Natural killer cell (primary cell): Measurements from ENCODE around the gene DNAH12. TPM values are rescaled to one million over a fixed set of nuclear protein-coding genes. Genes with fewer than 3 reads are reported as not detected.

Experiments
- ATAC-seq, 3 donors: fragments of 150-1000 bp in 2 of 3; fragments of 200-7000 bp in 1 of 3; cut with Tn5 transposase; 1 replicate in 1 of 3; 2 replicates in 2 of 3; pipeline ENCODE4 v1.10.0; 2021; ENCODE audit warnings: mild to moderate bottlenecking in 2 of 3, moderate library complexity in 2 of 3
- DNase-seq, 2 donors: peaks; one replicate each; pipeline versions ENCODE4 v3.0.0 to v3.0.0-alpha.2; 2013 to 2021; ENCODE audit warnings: mixed read lengths in 1 of 2
- H3K27ac ChIP-seq: one replicate; pipeline ENCODE4 v1.5.1; 2013; ENCODE audit warnings: mild to moderate bottlenecking, low read length
- H3K27me3 ChIP-seq: one replicate; pipeline ENCODE4 v1.6.1; 2013; ENCODE audit warnings: low read length; ENCODE audit not compliant: control insufficient read depth, insufficient read depth
- H3K36me3 ChIP-seq: one replicate; pipeline ENCODE4 v1.6.1; 2013; ENCODE audit warnings: low read length; ENCODE audit not compliant: control insufficient read depth, insufficient read depth
- H3K4me1 ChIP-seq: one replicate; pipeline ENCODE4 v1.6.1; 2013; ENCODE audit warnings: low read length; ENCODE audit not compliant: control insufficient read depth, insufficient read depth
- H3K4me3 ChIP-seq: one replicate; pipeline ENCODE4 v1.5.1; 2013; ENCODE audit warnings: low read length
- H3K9me3 ChIP-seq: one replicate; pipeline ENCODE4 v1.6.1; 2013; ENCODE audit warnings: low read length; ENCODE audit not compliant: control insufficient read depth, insufficient read depth
- H3K27ac Mint-ChIP-seq, 2 donors: one replicate each; pipeline ENCODE4 v1.8.0; 2022; ENCODE audit warnings: mild to moderate bottlenecking in 2 of 2, mixed read lengths in 2 of 2, moderate library complexity in 1 of 2
- H3K27me3 Mint-ChIP-seq, 2 donors: one replicate each; pipeline ENCODE4 v1.8.0; 2022; ENCODE audit warnings: low read depth in 2 of 2, mixed read lengths in 2 of 2
- H3K36me3 Mint-ChIP-seq: one replicate; pipeline ENCODE4 v1.8.0; 2022; ENCODE audit warnings: mixed read lengths
- H3K4me1 Mint-ChIP-seq, 2 donors: one replicate each; pipeline ENCODE4 v1.8.0; 2022; ENCODE audit warnings: mixed read lengths in 2 of 2
- H3K4me3 Mint-ChIP-seq: one replicate; pipeline ENCODE4 v1.8.0; 2022; ENCODE audit warnings: mild to moderate bottlenecking, moderate library complexity, mixed read lengths
- H3K9me3 Mint-ChIP-seq, 2 donors: one replicate each; pipeline ENCODE4 v1.8.0; 2022; ENCODE audit warnings: mixed read lengths in 2 of 2
- WGBS: methylation state at CpG from one replicate; pipeline ENCODE4 v1.1.7; 2013; ENCODE audit warnings: missing lambda C conversion rate; ENCODE audit not compliant: insufficient coverage; 5-methylcytosine and 5-hydroxymethylcytosine counted together
- intact Hi-C: fragments of 100-400 bp; cut with micrococcal nuclease; formaldehyde crosslinking; loops from one replicate; pipeline ENCODE4 v1.14.2; 2022
- total RNA-seq, 4 donors: library from RNA; stranded (reverse); fragments of 120-200 nt in 1 of 4; gene quantifications; one replicate each; pipeline versions ENCODE4 v1.2.3 to v1.2.4, GENCODE V29; 2013 to 2022
- TF ChIP-seq, protein P1 (sequence below): fragments of 200-600 bp; IDR thresholded peaks from one replicate; pipeline ENCODE4 v1.8.0; 2022; ENCODE audit warnings: antibody characterized with exemption

Gene DNAH12
- total RNA-seq, 3 donors from 2014 or later (not counting 1 experiment from before 2014, with no cell fraction given) = 0.11 to 0.30 (median 0.21) TPM

DNA sequence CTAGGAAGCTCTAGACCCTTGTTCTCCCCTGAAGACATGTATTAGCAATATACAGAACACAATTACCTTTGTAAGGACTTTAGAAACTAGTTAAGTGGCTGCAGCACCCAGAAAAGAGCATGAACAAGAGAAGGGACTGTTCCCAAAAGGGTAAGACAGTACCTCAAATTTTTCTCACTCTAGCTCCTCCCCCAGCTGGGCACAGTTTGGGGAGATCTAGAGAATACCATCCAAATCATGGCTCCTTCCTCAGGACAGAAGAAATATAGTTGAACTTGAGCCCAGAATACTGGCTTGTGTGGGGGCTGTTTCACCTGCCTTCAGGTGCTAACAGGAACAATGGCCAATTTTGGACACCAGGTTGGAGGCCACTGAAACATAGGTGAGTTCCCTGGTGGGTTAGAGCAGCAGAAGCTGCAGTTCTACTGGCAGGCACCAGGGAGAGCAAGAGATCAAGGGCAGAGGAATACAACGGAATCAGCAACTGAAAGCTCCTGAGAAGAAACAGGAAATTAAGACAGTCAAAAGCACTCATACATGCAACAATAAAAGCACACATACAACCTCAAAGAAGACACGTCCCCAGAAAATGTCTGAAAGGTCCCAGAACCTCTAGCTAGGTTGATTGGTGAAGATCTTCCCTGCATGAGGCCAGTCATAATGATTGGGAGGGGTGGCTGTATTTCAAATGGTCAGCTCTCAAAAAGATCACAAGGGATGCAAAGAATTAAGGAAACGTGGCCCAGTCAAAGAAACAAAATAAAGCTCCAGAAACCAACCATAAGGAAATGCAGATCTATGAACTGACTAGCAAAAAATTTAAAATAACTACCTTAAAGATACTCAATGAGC lies 146.7 kb downstream of the DNAH12 start:
- TF ChIP-seq, protein P1, sequence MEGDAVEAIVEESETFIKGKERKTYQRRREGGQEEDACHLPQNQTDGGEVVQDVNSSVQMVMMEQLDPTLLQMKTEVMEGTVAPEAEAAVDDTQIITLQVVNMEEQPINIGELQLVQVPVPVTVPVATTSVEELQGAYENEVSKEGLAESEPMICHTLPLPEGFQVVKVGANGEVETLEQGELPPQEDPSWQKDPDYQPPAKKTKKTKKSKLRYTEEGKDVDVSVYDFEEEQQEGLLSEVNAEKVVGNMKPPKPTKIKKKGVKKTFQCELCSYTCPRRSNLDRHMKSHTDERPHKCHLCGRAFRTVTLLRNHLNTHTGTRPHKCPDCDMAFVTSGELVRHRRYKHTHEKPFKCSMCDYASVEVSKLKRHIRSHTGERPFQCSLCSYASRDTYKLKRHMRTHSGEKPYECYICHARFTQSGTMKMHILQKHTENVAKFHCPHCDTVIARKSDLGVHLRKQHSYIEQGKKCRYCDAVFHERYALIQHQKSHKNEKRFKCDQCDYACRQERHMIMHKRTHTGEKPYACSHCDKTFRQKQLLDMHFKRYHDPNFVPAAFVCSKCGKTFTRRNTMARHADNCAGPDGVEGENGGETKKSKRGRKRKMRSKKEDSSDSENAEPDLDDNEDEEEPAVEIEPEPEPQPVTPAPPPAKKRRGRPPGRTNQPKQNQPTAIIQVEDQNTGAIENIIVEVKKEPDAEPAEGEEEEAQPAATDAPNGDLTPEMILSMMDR = peak; percentile 76
- peak; percentile 17 to 77 for DNase-seq
- Mint-ChIP-seq H3K36me3 (no peaks in the 10 kb centered on the region), H3K4me3 (peak overlapping the region; percentile 2), H3K27ac (peak overlapping the region in 1 of 2 donors; percentile 11), H3K27me3 (peaks cover 14 to 25% of the 10 kb centered on the region in 2 donors), H3K4me1 (peaks cover 6% of the 10 kb centered on the region in 2 donors), H3K9me3 (no peaks in the 10 kb centered on the region)
- intact Hi-C loops = loop anchor here (1.0 to 5.0 kb wide), 3 partner anchors 455 to 820 kb away; no protein-coding TSS in a partner anchor
- Histone ChIP-seq H3K27me3 (no peaks in the 10 kb centered on the region), H3K4me3 (no peak overlapping the region), H3K9me3 (no peaks in the 10 kb centered on the region), H3K27ac (no peak overlapping the region), H3K36me3 (no peaks in the 10 kb centered on the region), H3K4me1 (no peaks in the 10 kb centered on the region)
- WGBS = 30% methylated on average over 3 of the region's 3 CpGs
- ATAC-seq = peak; percentile 84 to 99 (median 95)

DNA sequence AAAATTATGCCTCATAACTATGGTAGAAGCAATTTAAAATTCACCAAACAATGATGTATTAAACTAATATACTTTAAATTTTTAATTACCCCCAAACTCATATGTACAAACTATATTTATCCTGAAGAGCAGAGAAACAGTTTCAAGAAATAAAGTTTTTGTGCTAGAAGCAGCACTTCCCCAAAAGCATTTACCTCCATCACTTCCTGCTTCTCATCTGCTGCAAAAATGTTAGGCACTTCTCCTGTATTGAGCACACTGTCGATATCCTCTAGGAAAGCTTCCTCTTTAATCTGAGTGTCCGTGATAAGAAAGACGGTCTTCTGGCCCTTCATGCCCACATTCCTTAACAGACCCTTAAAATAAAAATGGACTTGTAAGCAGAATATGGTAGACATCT lies 150.2 kb downstream of the DNAH12 start:
- ATAC-seq (no peak), DNase-seq (no peak)
- Mint-ChIP-seq H3K4me1 (peaks cover 6% of the 10 kb centered on the region in 2 donors), H3K4me3 (no peak overlapping the region), H3K36me3 (no peaks in the 10 kb centered on the region), H3K27me3 (peaks cover 11% of the 10 kb centered on the region in 2 donors), H3K27ac (no peak overlapping the region), H3K9me3 (no peaks in the 10 kb centered on the region)
- Histone ChIP-seq H3K4me3 (no peak overlapping the region), H3K36me3 (no peaks in the 10 kb centered on the region), H3K27me3 (no peaks in the 10 kb centered on the region), H3K27ac (no peak overlapping the region), H3K9me3 (no peaks in the 10 kb centered on the region), H3K4me1 (no peaks in the 10 kb centered on the region)
- TF ChIP-seq, protein P1 = no peak
- intact Hi-C loops = no loop called here
- WGBS = 7% methylated on average over 2 of the region's 3 CpGs

DNA sequence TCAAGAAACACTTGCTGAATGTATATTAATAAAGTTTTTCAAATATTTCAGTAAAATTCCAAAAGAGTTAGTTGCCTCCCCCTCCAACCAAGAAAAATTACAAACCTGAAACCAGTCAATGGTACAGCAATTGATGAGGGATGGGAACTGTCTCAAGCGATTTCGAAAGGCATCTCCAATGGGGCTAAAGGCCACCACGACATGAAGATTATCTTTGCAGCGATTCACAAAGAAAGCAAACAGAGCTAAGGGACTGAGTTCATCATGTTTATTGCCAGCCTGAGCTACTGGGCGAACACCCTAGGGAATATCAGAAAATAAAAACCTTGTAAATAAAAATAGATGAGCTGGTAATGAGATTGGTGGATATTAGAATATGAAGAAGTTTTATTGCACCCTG lies 152.4 kb downstream of the DNAH12 start:
- Histone ChIP-seq H3K9me3 (no peaks in the 10 kb centered on the region), H3K4me3 (no peak overlapping the region), H3K27me3 (no peaks in the 10 kb centered on the region), H3K27ac (no peak overlapping the region), H3K4me1 (no peaks in the 10 kb centered on the region), H3K36me3 (no peaks in the 10 kb centered on the region)
- no peak for DNase-seq
- no peak overlapping the region for H3K27ac Mint-ChIP-seq
- H3K36me3 Mint-ChIP-seq = no peaks in the 10 kb centered on the region
- peaks cover 0 to 3% of the 10 kb centered on the region in 2 donors for H3K27me3 Mint-ChIP-seq
- H3K9me3 Mint-ChIP-seq = no peaks in the 10 kb centered on the region
- H3K4me3 Mint-ChIP-seq = no peak overlapping the region
- no peak for ATAC-seq
- intact Hi-C loops = no loop called here
- no peaks in the 10 kb centered on the region for H3K4me1 Mint-ChIP-seq
- TF ChIP-seq, protein P1 = no peak
- WGBS = 93% methylated on average over 5 of the region's 5 CpGs
